ACC112 (cell line): ENCODE measurements around the gene G6PC1.
"Not testable (repeated sequence)": the region's sequence is repeated elsewhere in the genome, so short reads cannot be mapped to it uniquely, and the experiment has no call there.

ENCODE experiments used
- H2AFZ ChIP-seq: fragments of 200-600 bp; sonication (generic); one replicate; pipeline ENCODE4 v1.6.0; 2017; ENCODE audit warnings: antibody characterized with exemption, low read length; ENCODE audit not compliant: unreplicated experiment
- H3K27ac ChIP-seq: fragments of 200-600 bp; sonication (generic); 2 replicates; pipeline ENCODE4 v1.5.1; 2014; ENCODE audit warnings: low read depth, mild to moderate bottlenecking, antibody characterized with exemption, low read length, moderate library complexity
- H3K27me3 ChIP-seq: fragments of 200-600 bp; sonication (generic); 2 replicates; pipeline ENCODE4 v1.6.1; 2014; ENCODE audit warnings: mild to moderate bottlenecking, antibody characterized with exemption, low read length, moderate library complexity, mixed read lengths; ENCODE audit not compliant: insufficient read depth
- H3K36me3 ChIP-seq: fragments of 200-600 bp; sonication (generic); 2 replicates; pipeline ENCODE4 v1.6.1; 2016; ENCODE audit warnings: mild to moderate bottlenecking, antibody characterized with exemption, low read length, moderate library complexity, mixed read lengths; ENCODE audit not compliant: insufficient read depth
- H3K4me1 ChIP-seq: fragments of 200-600 bp; sonication (generic); one replicate; pipeline ENCODE4 v1.6.1; 2016; ENCODE audit warnings: low read length, mixed read lengths; ENCODE audit not compliant: insufficient read depth, unreplicated experiment, control insufficient read depth
- H3K4me3 ChIP-seq: fragments of 200-600 bp; sonication (generic); 2 replicates; pipeline ENCODE4 v1.5.1; 2014; ENCODE audit warnings: mild to moderate bottlenecking, low read depth, low read length
- H3K79me2 ChIP-seq: fragments of 200-600 bp; sonication (generic); one replicate; pipeline ENCODE4 v1.6.0; 2016; ENCODE audit warnings: low read length; ENCODE audit not compliant: control insufficient read depth, unreplicated experiment, insufficient read depth

G6PC1 gene

GRCh38 chr17:42908872-42909700 is 8.5 kb downstream of the G6PC1 start:
- Histone ChIP-seq H3K4me3 (no peak overlapping the region), H3K27me3 (peaks cover 37% of the 10 kb centered on the region), H2AFZ (no peak overlapping the region), H3K27ac (no peak overlapping the region), H3K4me1 (no peaks in the 10 kb centered on the region), H3K79me2 (no peaks in the 10 kb centered on the region), H3K36me3 (no peaks in the 10 kb centered on the region)

GRCh38 chr17:42913522-42913921 is 12.9 kb downstream of the G6PC1 start:
- no peaks in the 10 kb centered on the region for H3K4me1 ChIP-seq
- no peak overlapping the region for H3K27ac ChIP-seq
- no peaks in the 10 kb centered on the region for H3K36me3 ChIP-seq
- peaks cover 17% of the 10 kb centered on the region for H3K27me3 ChIP-seq
- no peaks in the 10 kb centered on the region for H3K79me2 ChIP-seq
- no peak overlapping the region for H2AFZ ChIP-seq
- H3K4me3 ChIP-seq: no peak overlapping the region

- Histone ChIP-seq H3K27ac (no peak overlapping the region), H3K4me3 (no peak overlapping the region), H3K4me1 (no peaks in the 10 kb centered on the region), H3K36me3 (no peaks in the 10 kb centered on the region), H2AFZ (no peak overlapping the region), H3K79me2 (no peaks in the 10 kb centered on the region), H3K27me3 (peaks cover 17% of the 10 kb centered on the region)
Measured at GRCh38 chr17:42913981-42914617, 13.5 kb downstream of the G6PC1 start.

- not testable (repeated sequence) for H3K36me3 ChIP-seq, H2AFZ ChIP-seq, H3K4me1 ChIP-seq, H3K79me2 ChIP-seq, H3K27ac ChIP-seq, H3K4me3 ChIP-seq
- peaks cover 17% of the 10 kb centered on the region; the same call in 1 of the 2 replicates for H3K27me3 ChIP-seq
Measured at GRCh38 chr17:42915288-42915687, 14.7 kb downstream of the G6PC1 start.

GRCh38 chr17:42916388-42917235 is 16.0 kb downstream of the G6PC1 start:
- not testable (repeated sequence) for H3K4me3 ChIP-seq, H3K27ac ChIP-seq, H3K36me3 ChIP-seq, H3K27me3 ChIP-seq, H3K79me2 ChIP-seq, H2AFZ ChIP-seq, H3K4me1 ChIP-seq

GRCh38 chr17:42917236-42917603 is 16.6 kb downstream of the G6PC1 start:
- Histone ChIP-seq H2AFZ (no peak overlapping the region), H3K27ac (no peak overlapping the region), H3K36me3 (no peaks in the 10 kb centered on the region), H3K79me2 (no peaks in the 10 kb centered on the region), H3K4me3 (no peak overlapping the region), H3K4me1 (no peaks in the 10 kb centered on the region), H3K27me3 (0 out of 2 replicates have a peak, but pooled peaks cover 3% of the 10 kb centered on the region)

GRCh38 chr17:42918902-42919521 is 18.4 kb downstream of the G6PC1 start:
- Histone ChIP-seq H3K79me2 (no peaks in the 10 kb centered on the region), H3K4me3 (no peak overlapping the region), H3K27ac (no peak overlapping the region), H3K36me3 (no peaks in the 10 kb centered on the region), H3K27me3 (peaks cover 7% of the 10 kb centered on the region; the same call in 1 of the 2 replicates), H3K4me1 (no peaks in the 10 kb centered on the region), H2AFZ (no peak overlapping the region)

GRCh38 chr17:42919522-42920077 is 19.0 kb downstream of the G6PC1 start:
- H3K4me1 ChIP-seq, H3K79me2 ChIP-seq, H3K27ac ChIP-seq, H3K36me3 ChIP-seq, H2AFZ ChIP-seq, H3K4me3 ChIP-seq, H3K27me3 ChIP-seq: not testable (repeated sequence)

- no peaks in the 10 kb centered on the region for H3K36me3 ChIP-seq
- H3K4me3 ChIP-seq: no peak overlapping the region
- H3K27ac ChIP-seq: no peak overlapping the region
- H3K27me3 ChIP-seq: peaks cover 7% of the 10 kb centered on the region; the same call in 1 of the 2 replicates
- no peak overlapping the region for H2AFZ ChIP-seq
- no peaks in the 10 kb centered on the region for H3K79me2 ChIP-seq
- no peaks in the 10 kb centered on the region for H3K4me1 ChIP-seq
Measured at GRCh38 chr17:42920106-42920900, 19.7 kb downstream of the G6PC1 start.
